Skeletal muscle tissue (tissue), 4 donors: ENCODE measurements around the gene ATF2. TPM values are rescaled to one million over a fixed set of nuclear protein-coding genes. Genes with fewer than 3 reads are reported as not detected.
"Not testable (repeated sequence)": the region's sequence is repeated elsewhere in the genome, so short reads cannot be mapped to it uniquely, and the experiment has no call there.

ENCODE experiments used
- H3K27ac ChIP-seq: one replicate; pipeline ENCODE4 v1.7.0; 2013; ENCODE audit warnings: mild to moderate bottlenecking, low read depth, low read length, inconsistent platforms
- H3K27me3 ChIP-seq, 3 donors: one replicate each; pipeline ENCODE4 v1.7.0; 2013; ENCODE audit warnings: low read length in 3 of 3; ENCODE audit not compliant: control insufficient read depth in 3 of 3, insufficient read depth in 3 of 3
- H3K36me3 ChIP-seq, 3 donors: one replicate each; pipeline ENCODE4 v1.7.0; 2013; ENCODE audit warnings: low read length in 3 of 3; ENCODE audit not compliant: control insufficient read depth in 3 of 3, insufficient read depth in 3 of 3
- H3K4me1 ChIP-seq, 3 donors: one replicate each; pipeline ENCODE4 v1.7.0; 2013; ENCODE audit warnings: low read length in 3 of 3, mild to moderate bottlenecking in 3 of 3; ENCODE audit not compliant: control insufficient read depth in 3 of 3, insufficient read depth in 3 of 3
- H3K4me3 ChIP-seq, 3 donors: one replicate each; pipeline ENCODE4 v1.7.0; 2013; ENCODE audit warnings: low read length in 3 of 3
- H3K9ac ChIP-seq, 3 donors: one replicate each; pipeline ENCODE4 v1.7.0; 2013; ENCODE audit warnings: low read length in 3 of 3, mild to moderate bottlenecking in 3 of 3, moderate library complexity in 2 of 3, low read depth in 1 of 3
- H3K9me3 ChIP-seq, 3 donors: one replicate each; pipeline ENCODE4 v1.7.0; 2013; ENCODE audit warnings: low read length in 3 of 3; ENCODE audit not compliant: control insufficient read depth in 3 of 3
- total RNA-seq: library from RNA; depleted of rRNA; stranded (reverse); fragments of >200 nt; gene quantifications from one replicate; pipeline ENCODE4 v1.2.3, GENCODE V29; 2014
- donor health status: Osteomylitis.

Gene ATF2
- total RNA-seq, 1 donor from 2014 or later, result 35.0 TPM

DNA sequence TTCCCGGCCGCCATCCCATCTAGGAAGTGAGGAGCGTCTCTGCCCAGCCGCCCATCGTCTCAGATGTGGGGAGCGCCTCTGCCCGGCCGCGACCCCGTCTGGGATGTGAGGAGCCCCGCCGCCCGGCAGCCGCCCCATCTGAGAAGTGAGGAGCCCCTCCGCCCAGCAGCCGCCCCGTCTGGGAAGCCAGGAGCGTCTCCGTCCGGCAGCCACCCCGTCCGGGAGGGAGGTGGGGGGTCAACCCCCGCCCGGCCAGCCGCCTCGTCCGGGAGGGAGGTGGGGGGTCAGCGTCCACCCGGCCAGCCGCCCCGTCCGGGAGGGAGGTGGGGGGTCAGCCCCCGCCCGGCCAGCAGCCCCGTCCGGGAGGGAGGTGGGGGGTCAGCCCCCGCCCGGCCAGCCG, 59.9 kb downstream of the ATF2 start:
- not testable (repeated sequence) for H3K4me1 ChIP-seq, H3K9me3 ChIP-seq, H3K4me3 ChIP-seq, H3K9ac ChIP-seq, H3K27me3 ChIP-seq, H3K27ac ChIP-seq
- peaks cover 3 to 15% (median 10%) of the 10 kb centered on the region in 3 donors for H3K36me3 ChIP-seq

DNA sequence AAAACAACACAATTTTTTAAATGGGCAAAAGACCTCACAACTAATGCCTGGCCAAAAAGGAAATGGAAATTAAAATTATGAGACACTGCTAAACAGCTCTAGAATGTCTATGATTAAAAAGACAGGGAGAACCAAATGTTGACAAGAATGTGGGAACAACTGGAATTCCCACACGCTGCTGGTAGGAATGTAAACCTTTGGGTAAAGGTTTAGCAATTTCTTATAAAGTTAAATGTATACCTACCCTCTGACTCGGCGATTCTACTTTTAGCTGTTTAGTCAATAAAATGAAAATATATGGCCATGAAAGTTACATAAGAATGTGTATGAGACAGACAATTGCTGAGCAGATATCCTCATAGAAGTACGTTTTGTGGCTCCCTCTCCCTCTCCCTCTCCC, 60.9 kb downstream of the ATF2 start:
- H3K27ac ChIP-seq, result no peak overlapping the region
- no peak overlapping the region for H3K4me3 ChIP-seq
- peaks cover 3 to 8% (median 3%) of the 10 kb centered on the region in 3 donors for H3K36me3 ChIP-seq
- no peaks in the 10 kb centered on the region for H3K27me3 ChIP-seq
- H3K9me3 ChIP-seq, result no peaks in the 10 kb centered on the region
- H3K4me1 ChIP-seq, result no peaks in the 10 kb centered on the region
- H3K9ac ChIP-seq, result no peak overlapping the region

DNA sequence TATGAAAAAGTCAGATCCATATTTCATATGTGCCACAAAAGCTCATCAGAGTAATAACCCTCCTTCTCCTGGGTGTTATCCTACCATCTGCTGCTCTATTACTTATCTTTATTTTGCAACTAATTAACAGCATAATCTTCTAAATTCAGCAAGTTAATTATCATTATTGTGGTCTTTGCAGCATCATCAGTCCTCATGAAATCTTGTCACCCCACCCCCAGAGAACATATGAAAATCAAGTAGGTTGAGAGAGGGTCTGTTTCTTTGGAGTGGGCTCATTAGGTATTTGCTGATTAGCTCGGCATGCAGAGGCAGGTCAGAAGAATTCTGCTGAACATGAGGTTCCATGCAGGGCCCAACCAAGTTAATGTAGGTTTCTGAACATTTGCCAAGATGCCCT, 64.8 kb downstream of the ATF2 start:
- no peak overlapping the region for H3K9ac ChIP-seq
- H3K36me3 ChIP-seq, result no peaks in the 10 kb centered on the region
- no peak overlapping the region for H3K27ac ChIP-seq
- no peak overlapping the region for H3K4me3 ChIP-seq
- no peaks in the 10 kb centered on the region for H3K9me3 ChIP-seq
- no peaks in the 10 kb centered on the region for H3K4me1 ChIP-seq
- H3K27me3 ChIP-seq, result no peaks in the 10 kb centered on the region

DNA sequence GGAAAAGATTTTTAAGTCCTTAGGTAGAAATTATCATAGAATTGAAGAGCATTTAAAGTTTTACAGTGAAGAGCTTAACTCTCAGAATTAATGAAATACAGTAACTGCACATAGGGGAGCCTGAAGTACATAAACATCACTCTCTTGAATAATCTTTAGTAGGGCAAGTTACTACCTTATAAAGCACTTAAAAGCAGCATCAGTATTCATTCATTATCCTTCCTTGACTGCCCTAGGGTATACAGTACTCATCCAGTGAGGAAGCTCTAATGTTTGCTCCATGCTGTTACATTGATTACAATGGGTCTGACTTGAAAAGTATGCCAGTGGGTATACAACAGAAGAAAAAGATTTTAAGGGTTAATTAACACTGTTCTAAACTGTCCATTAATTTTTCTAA, 66.5 kb downstream of the ATF2 start:
- Histone ChIP-seq H3K27ac (no peak overlapping the region), H3K36me3 (peaks cover 0 to 5% (median 0%) of the 10 kb centered on the region in 3 donors), H3K9me3 (no peaks in the 10 kb centered on the region), H3K4me1 (no peaks in the 10 kb centered on the region), H3K9ac (no peak overlapping the region), H3K27me3 (no peaks in the 10 kb centered on the region), H3K4me3 (no peak overlapping the region)

DNA sequence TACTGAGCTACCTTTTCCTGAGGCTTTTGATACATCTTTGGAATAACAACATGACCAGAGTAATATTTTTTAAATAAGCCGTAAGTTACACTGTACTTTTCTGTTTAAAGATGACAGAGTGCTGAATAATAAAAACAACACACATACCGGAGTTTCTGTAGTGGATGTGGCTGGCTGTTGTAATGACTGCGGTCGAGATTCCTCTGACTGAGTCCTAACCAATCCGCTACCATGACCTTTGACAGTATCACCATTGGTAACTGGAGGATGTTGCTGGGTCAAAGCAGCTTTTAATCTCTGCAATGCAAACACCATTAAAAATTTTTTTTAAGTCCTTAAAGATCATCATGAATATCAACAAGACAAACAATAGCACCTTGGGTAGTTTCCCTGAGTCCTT, 70.7 kb downstream of the ATF2 start:
- Histone ChIP-seq H3K4me1 (no peaks in the 10 kb centered on the region), H3K27me3 (no peaks in the 10 kb centered on the region), H3K36me3 (peaks cover 6 to 17% (median 7%) of the 10 kb centered on the region in 3 donors), H3K4me3 (no peak overlapping the region), H3K9me3 (no peaks in the 10 kb centered on the region), H3K9ac (no peak overlapping the region), H3K27ac (no peak overlapping the region)

DNA sequence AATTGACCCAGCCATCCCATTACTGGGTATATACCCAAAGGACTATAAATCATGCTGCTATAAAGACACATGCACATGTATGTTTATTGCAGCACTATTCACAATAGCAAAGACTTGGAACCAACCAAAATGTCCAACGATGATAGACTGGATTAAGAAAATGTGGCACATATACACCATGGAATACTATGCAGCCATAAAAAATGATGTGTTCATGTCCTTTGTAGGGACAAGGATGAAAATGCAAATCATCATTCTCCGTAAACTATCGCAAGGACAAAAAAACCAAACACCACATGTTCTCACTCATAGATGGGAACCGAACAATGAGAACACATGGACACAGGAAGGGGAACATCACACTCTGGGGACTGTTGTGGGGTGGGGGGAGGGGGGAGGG, 83.9 kb downstream of the ATF2 start:
- not testable (repeated sequence) for H3K27ac ChIP-seq, H3K9ac ChIP-seq, H3K36me3 ChIP-seq, H3K4me1 ChIP-seq, H3K9me3 ChIP-seq, H3K27me3 ChIP-seq, H3K4me3 ChIP-seq

DNA sequence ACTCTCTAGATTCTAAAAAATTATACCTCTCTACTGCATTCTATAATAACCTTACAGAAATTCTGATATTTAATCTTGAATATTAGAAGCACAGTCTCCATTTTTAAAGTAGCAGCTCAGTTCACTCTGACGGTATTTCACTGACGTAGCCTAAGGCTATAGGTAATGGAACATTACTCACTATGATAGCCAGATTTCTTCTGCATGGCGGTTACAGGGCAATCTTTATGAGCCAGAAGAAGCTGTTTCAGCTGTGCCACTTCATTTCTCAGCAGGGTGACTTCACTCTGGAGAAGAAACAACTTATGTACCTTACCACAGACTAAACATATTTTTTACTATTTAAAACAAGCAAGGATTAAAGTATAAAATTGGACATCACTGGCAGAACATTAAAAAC, 87.5 kb downstream of the ATF2 start:
- Histone ChIP-seq H3K36me3 (peaks cover 0 to 15% (median 15%) of the 10 kb centered on the region in 3 donors), H3K4me1 (no peaks in the 10 kb centered on the region), H3K9me3 (no peaks in the 10 kb centered on the region), H3K9ac (no peak overlapping the region), H3K27ac (no peak overlapping the region), H3K4me3 (no peak overlapping the region), H3K27me3 (no peaks in the 10 kb centered on the region)

DNA sequence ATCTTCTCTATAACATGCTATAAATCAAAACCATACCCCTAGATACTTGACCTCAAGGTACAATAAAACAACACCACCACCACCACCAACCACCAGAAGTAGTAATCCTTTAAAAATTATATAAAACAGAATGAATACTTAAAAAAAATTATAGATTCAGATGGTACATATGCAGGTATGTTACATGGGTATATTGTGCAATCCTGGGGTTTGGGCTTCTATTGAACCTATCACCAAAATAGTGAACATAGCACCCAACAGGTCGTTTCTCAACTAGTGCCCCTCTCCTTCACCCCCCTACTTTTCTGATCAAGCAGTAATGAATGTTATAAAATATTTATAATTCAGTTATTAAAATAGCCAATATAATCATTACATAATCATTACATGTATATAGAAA, 91.7 kb downstream of the ATF2 start:
- Histone ChIP-seq H3K27me3 (no peaks in the 10 kb centered on the region), H3K4me3 (no peak overlapping the region), H3K4me1 (no peaks in the 10 kb centered on the region), H3K27ac (no peak overlapping the region), H3K9me3 (no peaks in the 10 kb centered on the region), H3K36me3 (peaks cover 4 to 24% (median 21%) of the 10 kb centered on the region in 3 donors), H3K9ac (no peak overlapping the region)

DNA sequence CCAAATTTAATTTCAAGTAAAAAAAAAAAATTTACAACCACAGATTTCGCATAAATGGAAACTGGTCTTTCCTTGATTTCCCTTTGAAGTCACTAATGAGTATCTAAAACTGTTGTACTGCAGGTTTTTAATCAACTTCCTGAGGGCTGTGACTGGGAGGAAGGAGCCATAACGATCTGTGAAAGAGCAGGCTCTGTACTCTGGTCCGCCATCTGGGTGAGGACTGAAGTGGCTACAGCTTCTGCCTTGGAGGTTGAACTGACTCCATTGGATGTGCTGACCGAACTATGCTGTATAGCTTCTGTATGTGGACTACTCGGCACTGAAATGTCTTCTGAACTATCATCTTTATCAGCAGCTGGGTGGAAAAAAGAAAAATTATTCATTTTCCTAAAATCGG, 93.5 kb downstream of the ATF2 start:
- no peaks in the 10 kb centered on the region for H3K4me1 ChIP-seq
- H3K27me3 ChIP-seq, result no peaks in the 10 kb centered on the region
- peaks cover 4 to 21% (median 14%) of the 10 kb centered on the region in 3 donors for H3K36me3 ChIP-seq
- no peak overlapping the region for H3K4me3 ChIP-seq
- H3K9me3 ChIP-seq, result no peaks in the 10 kb centered on the region
- H3K9ac ChIP-seq, result no peak overlapping the region
- H3K27ac ChIP-seq, result no peak overlapping the region

DNA sequence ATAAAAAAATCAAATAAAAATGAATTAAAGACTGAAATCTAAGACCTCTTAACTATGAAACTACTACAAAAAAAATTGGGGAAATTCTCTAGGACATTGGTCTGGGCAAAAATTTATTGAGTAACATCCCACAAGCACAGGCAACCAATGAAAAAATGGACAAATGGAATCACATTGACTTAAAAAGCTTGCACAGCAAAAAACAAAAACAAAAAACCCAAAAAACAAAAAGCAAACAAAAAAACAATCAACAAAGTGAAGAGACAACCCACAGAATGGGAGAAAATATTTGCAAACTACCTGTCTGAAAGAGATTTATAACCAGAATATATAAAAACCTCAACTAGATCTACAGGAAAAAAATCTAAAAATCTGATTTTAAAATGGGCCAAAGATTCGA, 99.5 kb downstream of the ATF2 start:
- no peak overlapping the region for H3K9ac ChIP-seq
- no peaks in the 10 kb centered on the region for H3K4me1 ChIP-seq
- H3K27me3 ChIP-seq, result no peaks in the 10 kb centered on the region
- H3K4me3 ChIP-seq, result no peak overlapping the region
- peaks cover 0 to 6% (median 3%) of the 10 kb centered on the region in 3 donors for H3K36me3 ChIP-seq
- no peak overlapping the region for H3K27ac ChIP-seq
- no peaks in the 10 kb centered on the region for H3K9me3 ChIP-seq

DNA sequence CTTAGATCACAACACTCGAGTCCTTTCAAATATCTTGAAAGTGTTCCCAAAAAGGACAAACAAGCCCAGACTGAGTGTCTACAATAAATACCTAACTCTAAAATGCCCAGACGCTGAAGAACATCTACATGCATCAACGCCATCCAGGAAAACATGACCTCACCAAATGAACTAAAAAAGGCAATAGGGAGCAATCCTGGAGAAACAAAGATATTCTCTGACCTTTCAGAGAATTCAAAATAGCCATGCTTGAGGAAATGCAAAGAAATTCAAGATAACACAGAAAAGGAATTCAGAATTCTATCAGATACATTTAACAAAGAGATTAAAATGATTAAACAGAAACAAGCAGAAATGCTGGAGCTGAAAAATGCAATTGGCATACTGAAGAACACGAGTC, 101.6 kb downstream of the ATF2 start:
- H3K4me1 ChIP-seq, result no peaks in the 10 kb centered on the region
- H3K27me3 ChIP-seq, result no peaks in the 10 kb centered on the region
- H3K27ac ChIP-seq, result no peak overlapping the region
- H3K9ac ChIP-seq, result no peak overlapping the region
- H3K9me3 ChIP-seq, result no peaks in the 10 kb centered on the region
- H3K36me3 ChIP-seq, result peaks cover 0 to 10% (median 0%) of the 10 kb centered on the region in 3 donors
- no peak overlapping the region for H3K4me3 ChIP-seq
